K562 (cell line): ENCODE measurements around the gene CUTA. TPM values are rescaled to one million over a fixed set of nuclear protein-coding genes. Genes with fewer than 3 reads are reported as not detected.

Experiments used
- CCAR2 ChIP-seq: fragments of 200-400 bp; formaldehyde crosslinking; IDR thresholded peaks from 2 replicates; pipeline ENCODE4 v1.6.1; 2017; ENCODE audit warnings: mild to moderate bottlenecking, low read depth, low read length
- CHAMP1 ChIP-seq: fragments of 450-650 bp; IDR thresholded peaks from 2 replicates; pipeline ENCODE4 v1.6.1; 2016; ENCODE audit warnings: mild to moderate bottlenecking
- E2F6 ChIP-seq, 2 experiments: IDR thresholded peaks; 2 replicates each; pipeline ENCODE4 v1.6.1; 2011; ENCODE audit warnings: borderline replicate concordance in 1 of 2, control low read depth in 1 of 2, low read depth in 1 of 2, low read length in 1 of 2, mild to moderate bottlenecking in 1 of 2, mixed read lengths in 1 of 2, moderate library complexity in 1 of 2; ENCODE audit not compliant: insufficient read depth in 1 of 2, insufficient read length in 1 of 2, poor library complexity in 1 of 2, severe bottlenecking in 1 of 2; ENCODE audit errors: extremely low read depth in 1 of 2
- FOXP1 ChIP-seq: sonication (generic); formaldehyde crosslinking; IDR thresholded peaks from 2 replicates; pipeline ENCODE4 v1.8.0; 2022; ENCODE audit warnings: mild to moderate bottlenecking, missing genetic modification reagents
- HNRNPK ChIP-seq: fragments of 200-400 bp; formaldehyde crosslinking; IDR thresholded peaks from one replicate; pipeline ENCODE4 v1.6.1; 2018; ENCODE audit warnings: mild to moderate bottlenecking, low read depth, low read length; ENCODE audit not compliant: poor library complexity, severe bottlenecking
- KAT7 ChIP-seq: sonication (generic); formaldehyde crosslinking; IDR thresholded peaks from 2 replicates; pipeline ENCODE4 v1.8.0; 2022; ENCODE audit warnings: missing genetic modification reagents, mild to moderate bottlenecking, borderline replicate concordance
- NR0B1 ChIP-seq: fragments of 450-650 bp; IDR thresholded peaks from one replicate; pipeline ENCODE4 v1.6.1; 2018; ENCODE audit warnings: mild to moderate bottlenecking, moderate library complexity; ENCODE audit not compliant: partially characterized antibody
- PHB2 ChIP-seq: fragments of 450-650 bp; IDR thresholded peaks from 2 replicates; pipeline ENCODE4 v1.6.1; 2017; ENCODE audit warnings: low read depth
- POLR2H ChIP-seq: IDR thresholded peaks from 2 replicates; pipeline ENCODE4 v1.6.1; 2016; ENCODE audit warnings: missing genetic modification characterization, low read depth, mild to moderate bottlenecking, control low read depth, missing compliant biosample characterization, moderate library complexity
- TCF3 ChIP-seq: sonication (generic); formaldehyde crosslinking; IDR thresholded peaks from 2 replicates; pipeline ENCODE4 v1.4.0; 2020; ENCODE audit warnings: mild to moderate bottlenecking, missing genetic modification reagents
- TRIM28 ChIP-seq: fragments of 450-650 bp; IDR thresholded peaks from 2 replicates; pipeline ENCODE4 v1.6.1; 2017
- ZNF133 ChIP-seq: fragments of 250-450 bp; sonication (Bioruptor Pico); IDR thresholded peaks from 2 replicates; pipeline ENCODE4 v1.4.0; 2020; ENCODE audit warnings: mild to moderate bottlenecking
- ZNF146 ChIP-seq: IDR thresholded peaks from one replicate; pipeline ENCODE4 v1.6.1; 2018; ENCODE audit warnings: missing compliant biosample characterization; ENCODE audit not compliant: unreplicated experiment
- ZNF175 ChIP-seq: fragments of 200-800 bp; sonication (Bioruptor generic); IDR thresholded peaks from 2 replicates; pipeline ENCODE4 v1.6.1; 2016; ENCODE audit warnings: low read depth, mild to moderate bottlenecking, missing genetic modification characterization, missing compliant biosample characterization
- ZNF239 ChIP-seq: fragments of 250-450 bp; sonication (Bioruptor Pico); IDR thresholded peaks from 2 replicates; pipeline ENCODE4 v1.4.0; 2020; ENCODE audit warnings: mild to moderate bottlenecking
- ZNF584 ChIP-seq: fragments of 200-800 bp; sonication (Bioruptor generic); IDR thresholded peaks from 2 replicates; pipeline ENCODE4 v1.6.1; 2016; ENCODE audit warnings: low read depth, mild to moderate bottlenecking, missing genetic modification characterization, missing compliant biosample characterization
- ZNF655 ChIP-seq: fragments of 250-450 bp; sonication (Bioruptor Pico); IDR thresholded peaks from 2 replicates; pipeline ENCODE4 v1.5.0; 2021
- ZNF717 ChIP-seq: fragments of 250-450 bp; sonication (Bioruptor Pico); IDR thresholded peaks from 2 replicates; pipeline ENCODE4 v1.5.0; 2021
- ZNF740 ChIP-seq, 3 experiments: fragments of 200-800 bp in 1 of 3; sonication (Bioruptor generic) in 1 of 3; sonication (generic) in 1 of 3; formaldehyde crosslinking in 1 of 3; IDR thresholded peaks; 2 replicates each; pipeline versions ENCODE4 v1.6.1 to v1.8.0; 2016 to 2022; ENCODE audit warnings: mild to moderate bottlenecking in 2 of 3, missing compliant biosample characterization in 2 of 3, missing genetic modification characterization in 2 of 3, missing genetic modification reagents in 1 of 3
- polyA plus RNA-seq, 8 experiments: library from polyadenylated mRNA; depleted of rRNA in 4 of 8; stranded (reverse) in 5 of 8; unstranded in 3 of 8; fragments of >200 nt; fragmentation: Nextera tagmentation in 2 of 8; fragmentation: Illumina TruSeq in 1 of 8; extraction: Ambion mirVana in 2 of 8; extraction: Trizol in 1 of 8; gene quantifications; 2 replicates each; pipeline versions ENCODE4 v1.2.1 to v1.2.3, GENCODE V29; 2011 to 2014; ENCODE audit warnings: inconsistent platforms in 1 of 8, missing spikeins in 1 of 8
- total RNA-seq, 7 experiments: library from RNA; depleted of rRNA in 6 of 7; stranded (reverse); fragments of >200 nt in 6 of 7; fragmentation: Illumina TruSeq in 2 of 7; extraction: Trizol in 2 of 7; gene quantifications; 2 replicates each; pipeline versions ENCODE4 v1.2.1 to v1.2.3, GENCODE V29; 2011 to 2021; ENCODE audit warnings: low replicate concordance in 1 of 7

Gene CUTA
- total and polyA plus RNA-seq, 9 of the 15 experiments (the other 6 are each of a cell fraction or from before 2014, with no cell fraction given): 166 to 682 (median 310) TPM

- TF ChIP-seq ZNF740 (CRISPR knock-in tag; IDR thresholded peaks at IDR 0.05): no peak
- TF ChIP-seq ZNF740 (tag; IDR thresholded peaks at IDR 0.05): no peak
- TF ChIP-seq ZNF717 (CRISPR knock-in tag): peak; percentile 75; the same call in 1 of the 2 replicates
- no peak for TF ChIP-seq CCAR2
- TF ChIP-seq POLR2H (tag): peak; percentile 87
- TF ChIP-seq ZNF655 (CRISPR knock-in tag): no peak
- no peak for TF ChIP-seq ZNF239 (CRISPR knock-in tag)
- peak; percentile 95 to 97 for TF ChIP-seq E2F6 (IDR thresholded peaks at IDR 0.05; ENCODE audit: borderline replicate concordance in 1 of 2, extremely low read depth in 1 of 2, insufficient read depth in 1 of 2, insufficient read length in 1 of 2, low read depth in 1 of 2, low read length in 1 of 2, poor library complexity in 1 of 2, severe bottlenecking in 1 of 2)
- TF ChIP-seq FOXP1: no peak
- no peak for TF ChIP-seq HNRNPK
- TF ChIP-seq ZNF146 (CRISPR knock-in tag): no peak
- peak; percentile 86; the same call in 1 of the 2 replicates for TF ChIP-seq KAT7 (CRISPR knock-in tag)
- no peak for TF ChIP-seq CHAMP1
- no peak for TF ChIP-seq ZNF133 (CRISPR knock-in tag)
- peak; percentile 45 for TF ChIP-seq TCF3 (CRISPR knock-in tag)
- TF ChIP-seq PHB2: no peak
- no peak for TF ChIP-seq NR0B1
- TF ChIP-seq ZNF175 (CRISPR knock-in tag): no peak
- no peak for TF ChIP-seq ZNF584 (CRISPR knock-in tag)
- TF ChIP-seq TRIM28: no peak
Observed at GRCh38 chr6:33410050-33410710, 7.7 kb downstream of the CUTA start (continued).
